ENCODE measurements around the gene LUM.

LUM gene

DNA sequence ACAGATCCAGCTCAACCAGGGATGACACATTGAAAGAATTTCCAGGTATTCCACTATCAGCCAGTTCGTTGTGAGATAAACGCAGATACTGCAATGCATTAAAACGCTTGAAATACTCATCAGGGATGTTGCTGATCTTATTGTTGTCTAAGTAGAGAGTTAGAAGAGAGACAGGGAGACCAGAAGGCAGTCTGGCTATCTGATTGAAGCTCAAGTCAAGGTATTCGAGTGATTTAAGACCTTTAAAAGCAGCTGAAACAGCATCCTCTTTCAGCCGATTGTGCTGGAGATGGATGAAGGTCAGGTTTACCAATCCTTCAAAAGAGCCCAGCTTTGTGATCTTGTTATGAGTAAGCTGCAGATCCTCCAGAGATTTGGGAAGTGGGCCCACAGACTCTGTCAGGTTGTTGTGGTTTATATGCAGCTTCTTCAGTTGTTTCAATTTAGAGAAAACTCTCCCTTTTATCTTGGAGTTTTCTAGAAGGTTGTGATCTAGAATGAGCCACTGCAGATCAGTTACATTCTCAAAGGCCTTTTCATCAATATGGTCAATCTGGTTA is 3.0 kb downstream of the LUM start (continued):
- TF ChIP-seq ZNF132 (tag by site-specific recombination; IDR thresholded peaks at IDR 0.05; ENCODE audit: borderline replicate concordance), result no peak
- no peak for TF ChIP-seq ZBTB17 (tag by site-specific recombination; IDR thresholded peaks at IDR 0.05)

DNA sequence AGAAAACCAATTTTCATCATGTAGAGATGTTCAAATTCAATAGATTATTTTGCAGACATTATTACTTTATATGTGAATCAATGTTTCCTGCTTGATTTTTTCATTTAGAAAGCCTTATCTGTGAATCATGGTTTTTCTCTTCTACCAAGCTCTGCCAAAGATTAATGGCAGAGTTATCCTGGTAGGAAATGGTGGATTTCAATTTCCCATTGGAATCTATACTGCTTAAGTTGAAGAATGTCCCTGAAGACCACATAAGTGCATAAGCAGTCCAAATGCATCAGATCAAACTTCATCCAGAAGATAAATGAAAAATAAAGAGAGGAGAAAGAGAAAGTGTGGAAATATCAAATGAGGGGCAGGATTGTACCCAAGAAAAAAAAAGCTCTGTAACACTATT is 5.0 kb downstream of the LUM start:
- no peak overlapping the region for H3K27ac ChIP-seq (ENCODE audit: extremely low read depth, low read depth, low read length)
- H3K4me1 ChIP-seq (ENCODE audit: control insufficient read depth, insufficient read depth, low read length), result 0 out of 2 replicates have a peak, but pooled peaks cover under 1% of the 10 kb centered on the region
- CTCF ChIA-PET, result interaction anchor here (0.6 kb wide), 1 partner anchor 256 kb away, joined by 4 read pairs; no protein-coding TSS in a partner anchor
- no peak overlapping the region for H3K4me3 ChIP-seq (ENCODE audit: low read depth, low read length)
- no peak for TF ChIP-seq ZNF302 (tag by site-specific recombination; IDR thresholded peaks at IDR 0.05; ENCODE audit: low read depth)
- TF ChIP-seq ZNF394 (tag by site-specific recombination; IDR thresholded peaks at IDR 0.05; ENCODE audit: borderline replicate concordance), result no peak
- TF ChIP-seq ZNF777 (tag by site-specific recombination; IDR thresholded peaks at IDR 0.05; ENCODE audit: borderline replicate concordance), result no peak
- TF ChIP-seq ZNF707 (tag by site-specific recombination; IDR thresholded peaks at IDR 0.05), result no peak
- TF ChIP-seq ZNF350 (tag by site-specific recombination; IDR thresholded peaks at IDR 0.05), result no peak
- no peak for TF ChIP-seq ZBTB8A (tag by site-specific recombination; IDR thresholded peaks at IDR 0.05)
- TF ChIP-seq, protein P1, sequence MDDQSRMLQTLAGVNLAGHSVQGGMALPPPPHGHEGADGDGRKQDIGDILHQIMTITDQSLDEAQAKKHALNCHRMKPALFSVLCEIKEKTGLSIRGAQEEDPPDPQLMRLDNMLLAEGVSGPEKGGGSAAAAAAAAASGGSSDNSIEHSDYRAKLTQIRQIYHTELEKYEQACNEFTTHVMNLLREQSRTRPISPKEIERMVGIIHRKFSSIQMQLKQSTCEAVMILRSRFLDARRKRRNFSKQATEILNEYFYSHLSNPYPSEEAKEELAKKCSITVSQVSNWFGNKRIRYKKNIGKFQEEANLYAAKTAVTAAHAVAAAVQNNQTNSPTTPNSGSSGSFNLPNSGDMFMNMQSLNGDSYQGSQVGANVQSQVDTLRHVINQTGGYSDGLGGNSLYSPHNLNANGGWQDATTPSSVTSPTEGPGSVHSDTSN (CRISPR knock-in tag; IDR thresholded peaks at IDR 0.05), result no peak
- TF ChIP-seq ZNF214 (tag by site-specific recombination; IDR thresholded peaks at IDR 0.05; ENCODE audit: borderline replicate concordance), result no peak
- no peak for TF ChIP-seq SP2 (tag by site-specific recombination; IDR thresholded peaks at IDR 0.05)
- TF ChIP-seq ZNF10 (tag by site-specific recombination; IDR thresholded peaks at IDR 0.05), result no peak
- TF ChIP-seq, protein P2, sequence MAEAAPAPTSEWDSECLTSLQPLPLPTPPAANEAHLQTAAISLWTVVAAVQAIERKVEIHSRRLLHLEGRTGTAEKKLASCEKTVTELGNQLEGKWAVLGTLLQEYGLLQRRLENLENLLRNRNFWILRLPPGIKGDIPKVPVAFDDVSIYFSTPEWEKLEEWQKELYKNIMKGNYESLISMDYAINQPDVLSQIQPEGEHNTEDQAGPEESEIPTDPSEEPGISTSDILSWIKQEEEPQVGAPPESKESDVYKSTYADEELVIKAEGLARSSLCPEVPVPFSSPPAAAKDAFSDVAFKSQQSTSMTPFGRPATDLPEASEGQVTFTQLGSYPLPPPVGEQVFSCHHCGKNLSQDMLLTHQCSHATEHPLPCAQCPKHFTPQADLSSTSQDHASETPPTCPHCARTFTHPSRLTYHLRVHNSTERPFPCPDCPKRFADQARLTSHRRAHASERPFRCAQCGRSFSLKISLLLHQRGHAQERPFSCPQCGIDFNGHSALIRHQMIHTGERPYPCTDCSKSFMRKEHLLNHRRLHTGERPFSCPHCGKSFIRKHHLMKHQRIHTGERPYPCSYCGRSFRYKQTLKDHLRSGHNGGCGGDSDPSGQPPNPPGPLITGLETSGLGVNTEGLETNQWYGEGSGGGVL (tag by site-specific recombination; IDR thresholded peaks at IDR 0.05), result no peak
- TF ChIP-seq, protein P3, sequence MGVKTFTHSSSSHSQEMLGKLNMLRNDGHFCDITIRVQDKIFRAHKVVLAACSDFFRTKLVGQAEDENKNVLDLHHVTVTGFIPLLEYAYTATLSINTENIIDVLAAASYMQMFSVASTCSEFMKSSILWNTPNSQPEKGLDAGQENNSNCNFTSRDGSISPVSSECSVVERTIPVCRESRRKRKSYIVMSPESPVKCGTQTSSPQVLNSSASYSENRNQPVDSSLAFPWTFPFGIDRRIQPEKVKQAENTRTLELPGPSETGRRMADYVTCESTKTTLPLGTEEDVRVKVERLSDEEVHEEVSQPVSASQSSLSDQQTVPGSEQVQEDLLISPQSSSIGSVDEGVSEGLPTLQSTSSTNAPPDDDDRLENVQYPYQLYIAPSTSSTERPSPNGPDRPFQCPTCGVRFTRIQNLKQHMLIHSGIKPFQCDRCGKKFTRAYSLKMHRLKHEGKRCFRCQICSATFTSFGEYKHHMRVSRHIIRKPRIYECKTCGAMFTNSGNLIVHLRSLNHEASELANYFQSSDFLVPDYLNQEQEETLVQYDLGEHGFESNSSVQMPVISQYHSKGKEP (tag by site-specific recombination; IDR thresholded peaks at IDR 0.05), result no peak
- TF ChIP-seq, protein P4, sequence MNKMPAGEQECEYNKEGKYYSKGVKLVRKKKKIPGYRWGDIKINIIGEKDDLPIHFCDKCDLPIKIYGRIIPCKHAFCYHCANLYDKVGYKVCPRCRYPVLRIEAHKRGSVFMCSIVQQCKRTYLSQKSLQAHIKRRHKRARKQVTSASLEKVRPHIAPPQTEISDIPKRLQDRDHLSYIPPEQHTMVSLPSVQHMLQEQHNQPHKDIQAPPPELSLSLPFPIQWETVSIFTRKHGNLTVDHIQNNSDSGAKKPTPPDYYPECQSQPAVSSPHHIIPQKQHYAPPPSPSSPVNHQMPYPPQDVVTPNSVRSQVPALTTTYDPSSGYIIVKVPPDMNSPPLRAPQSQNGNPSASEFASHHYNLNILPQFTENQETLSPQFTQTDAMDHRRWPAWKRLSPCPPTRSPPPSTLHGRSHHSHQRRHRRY (tag by site-specific recombination; IDR thresholded peaks at IDR 0.05), result no peak
- no peak for TF ChIP-seq ZNF221 (tag by site-specific recombination; IDR thresholded peaks at IDR 0.05; ENCODE audit: borderline replicate concordance)
- TF ChIP-seq ZNF585B (tag by site-specific recombination; IDR thresholded peaks at IDR 0.05), result no peak
- TF ChIP-seq SCRT1 (tag by site-specific recombination; IDR thresholded peaks at IDR 0.05; ENCODE audit: borderline replicate concordance), result no peak
- TF ChIP-seq ZNF174 (tag by site-specific recombination; IDR thresholded peaks at IDR 0.05), result no peak
- TF ChIP-seq YY2 (tag by site-specific recombination; IDR thresholded peaks at IDR 0.05), result no peak
- no peak for TF ChIP-seq ZFHX2 (tag by site-specific recombination; conservative IDR thresholded peaks at IDR 0.05)
- POLR2A ChIA-PET, result no interaction called here
- no peaks in the 10 kb centered on the region for H3K9me3 ChIP-seq (ENCODE audit: control insufficient read depth, insufficient read depth, low read depth, low read length)
- no peaks in the 10 kb centered on the region for H3K36me3 ChIP-seq (ENCODE audit: control insufficient read depth in 2 of 2, insufficient read depth in 1 of 2, low read length in 2 of 2)

Measured in HEK293 (cell line).